Esophagus muscularis mucosa (tissue), 3 donors: ENCODE results near the gene MBD6.

Source experiments
- CTCF ChIP-seq, 3 experiments: fragments of 200-600 bp in 2 of 3; fragments of 450-650 bp in 1 of 3; sonication (generic) in 2 of 3; IDR thresholded peaks; one replicate each; pipeline ENCODE4 v1.5.1; 2017 to 2019; ENCODE audit warnings: antibody characterized with exemption in 3 of 3, mild to moderate bottlenecking in 2 of 3, moderate library complexity in 1 of 3
- POLR2A ChIP-seq: fragments of 450-650 bp; IDR thresholded peaks from one replicate; pipeline ENCODE4 v1.6.1; 2017; ENCODE audit warnings: antibody characterized with exemption, moderate library complexity, mild to moderate bottlenecking, low read depth
- POLR2AphosphoS5 ChIP-seq, 2 donors: sonication (generic); formaldehyde crosslinking; IDR thresholded peaks; one replicate each; pipeline ENCODE4 v1.6.1; 2017; ENCODE audit warnings: antibody characterized with exemption in 2 of 2

DNA sequence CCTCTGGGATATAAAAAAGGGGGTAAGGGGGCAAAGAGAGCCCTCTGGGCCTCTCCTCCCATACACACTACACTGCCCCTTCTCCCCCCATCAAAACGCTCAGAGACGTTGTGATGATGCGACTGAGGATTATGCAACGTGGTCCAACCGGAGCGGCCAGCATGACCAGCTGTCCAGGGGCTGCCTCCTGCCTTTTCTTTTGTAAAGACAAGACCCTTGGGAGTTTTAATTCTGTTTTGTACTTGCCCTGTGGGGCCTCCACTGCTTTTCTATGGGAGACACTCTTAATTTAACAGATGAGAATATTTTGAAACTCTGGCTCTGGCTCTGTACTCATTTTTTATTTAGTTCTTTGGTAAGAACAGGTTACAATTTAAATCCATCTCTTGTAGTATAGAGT is 7.2 kb downstream of the MBD6 start:
- TF ChIP-seq POLR2AphosphoS5 (IDR thresholded peaks at IDR 0.05) (no peak), POLR2A (no peak), CTCF (IDR thresholded peaks at IDR 0.05) (no peak)
